ENCODE data around the gene CKS1B.

DNA sequence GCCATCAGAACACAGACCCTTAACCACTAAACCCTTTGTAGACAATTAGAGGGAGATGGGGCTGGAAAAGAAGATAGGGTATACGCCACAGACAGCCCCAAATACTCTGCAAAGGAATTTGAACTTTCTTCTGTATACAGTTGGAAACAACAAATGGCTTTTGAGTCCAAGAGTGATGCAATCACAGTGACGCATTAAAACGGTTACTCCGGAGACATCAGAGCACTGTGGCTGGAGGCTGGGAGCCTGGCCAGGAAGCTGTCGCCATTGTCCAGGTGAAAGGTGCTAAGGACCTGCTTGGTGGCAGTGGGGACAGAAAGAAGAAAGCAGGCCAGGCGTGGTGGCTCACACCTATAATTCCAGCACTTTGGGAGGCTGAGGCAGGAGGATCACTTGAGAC is 12.8 kb downstream of the CKS1B start:
- TF ChIP-seq, protein P1, sequence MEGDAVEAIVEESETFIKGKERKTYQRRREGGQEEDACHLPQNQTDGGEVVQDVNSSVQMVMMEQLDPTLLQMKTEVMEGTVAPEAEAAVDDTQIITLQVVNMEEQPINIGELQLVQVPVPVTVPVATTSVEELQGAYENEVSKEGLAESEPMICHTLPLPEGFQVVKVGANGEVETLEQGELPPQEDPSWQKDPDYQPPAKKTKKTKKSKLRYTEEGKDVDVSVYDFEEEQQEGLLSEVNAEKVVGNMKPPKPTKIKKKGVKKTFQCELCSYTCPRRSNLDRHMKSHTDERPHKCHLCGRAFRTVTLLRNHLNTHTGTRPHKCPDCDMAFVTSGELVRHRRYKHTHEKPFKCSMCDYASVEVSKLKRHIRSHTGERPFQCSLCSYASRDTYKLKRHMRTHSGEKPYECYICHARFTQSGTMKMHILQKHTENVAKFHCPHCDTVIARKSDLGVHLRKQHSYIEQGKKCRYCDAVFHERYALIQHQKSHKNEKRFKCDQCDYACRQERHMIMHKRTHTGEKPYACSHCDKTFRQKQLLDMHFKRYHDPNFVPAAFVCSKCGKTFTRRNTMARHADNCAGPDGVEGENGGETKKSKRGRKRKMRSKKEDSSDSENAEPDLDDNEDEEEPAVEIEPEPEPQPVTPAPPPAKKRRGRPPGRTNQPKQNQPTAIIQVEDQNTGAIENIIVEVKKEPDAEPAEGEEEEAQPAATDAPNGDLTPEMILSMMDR (IDR thresholded peaks at IDR 0.05): no peak
- no peak for TF ChIP-seq POLR2A (IDR thresholded peaks at IDR 0.05)
